B cell (primary cell): ENCODE results near the gene ECM2.

Experiments
- CTCF ChIP-seq: fragments of 200-600 bp; IDR thresholded peaks from one replicate; pipeline ENCODE4 v1.8.0; 2022; ENCODE audit warnings: antibody characterized with exemption, mild to moderate bottlenecking
- EZH2 ChIP-seq: IDR thresholded peaks from 2 replicates; pipeline ENCODE4 v1.6.1; 2012; ENCODE audit warnings: borderline replicate concordance, low read depth, mild to moderate bottlenecking, moderate library complexity, low read length; ENCODE audit not compliant: insufficient read depth, poor library complexity, severe bottlenecking

- no peak for TF ChIP-seq CTCF
- no peak for TF ChIP-seq EZH2
These were observed 11.6 kb upstream of the ECM2 start for GRCh38 chr9:92547356-92547755.
